Measurements from ENCODE around the gene ZNF142.
A peak's percentile ranks its signal among the peaks of the same experiment; 100 is the strongest.

Gene ZNF142

GRCh38 chr2:218659258-218659987 lies at the start of gene ZNF142, which contains the start of gene BCS1L:
Gene ZNF142 (minus strand): TSS chr2:218659623. CDS start chr2:218656429, 3,194 bp downstream.
Gene BCS1L (plus strand): TSS chr2:218659683. CDS start chr2:218660988, 1,305 bp downstream.
- peak; percentile 72 for DNase-seq (ENCODE audit: low spot score)
- FAIRE-seq, result peak; percentile 77

GRCh38 chr2:218708086-218708485 lies 48.7 kb upstream of the ZNF142 start:
- FAIRE-seq (no peak), DNase-seq (ENCODE audit: low spot score) (no peak)

DNA sequence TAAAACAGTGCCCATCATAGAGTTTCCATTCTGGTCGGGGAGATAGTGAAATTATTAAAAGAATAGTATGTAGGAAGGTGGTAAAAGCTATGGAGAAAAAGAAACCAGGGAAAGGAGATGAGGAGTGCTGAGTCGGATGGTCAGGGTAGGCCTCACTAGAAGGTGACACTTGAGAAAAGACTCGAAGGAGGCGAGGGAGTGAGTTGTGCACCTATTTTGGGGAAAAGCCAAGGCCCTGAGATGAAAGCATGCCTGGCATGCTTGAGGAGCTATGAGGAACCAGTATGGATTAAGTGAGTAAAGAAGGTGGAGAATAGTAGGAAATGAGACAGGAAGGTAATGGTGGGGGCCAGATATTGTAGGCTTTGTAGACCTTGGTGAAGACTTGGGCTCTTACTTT lies 43.9 kb upstream of the ZNF142 start:
- no peak for FAIRE-seq

DNA sequence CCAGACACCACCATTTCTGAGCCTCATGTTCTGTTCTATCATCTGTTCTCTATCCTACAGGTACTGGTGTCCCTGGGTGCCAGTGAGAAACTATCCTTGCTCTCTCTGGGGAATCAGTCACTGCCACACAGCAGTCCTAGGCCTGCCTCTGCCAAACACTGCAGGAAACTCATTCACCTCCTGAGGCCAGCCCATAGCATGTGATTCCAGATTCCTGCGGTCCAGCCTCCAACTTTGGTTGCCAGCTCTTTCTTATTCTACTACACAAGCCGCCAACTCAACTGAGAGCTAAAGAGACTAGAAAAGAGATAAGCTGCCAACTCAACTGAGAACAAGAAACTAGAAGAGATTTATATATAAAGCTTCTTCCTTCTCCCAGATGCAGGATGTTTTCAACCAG lies 42.4 kb upstream of the ZNF142 start:
- FAIRE-seq, result no peak
- no peak for DNase-seq (ENCODE audit: low spot score)

More for the DNA sequence above, 43.9 kb upstream of the ZNF142 start:
- DNase-seq (ENCODE audit: low spot score), result no peak

- no peak for FAIRE-seq
- no peak for DNase-seq (ENCODE audit: low spot score)
These were observed 39.5 kb upstream of the ZNF142 start for GRCh38 chr2:218698885-218699284.

DNA sequence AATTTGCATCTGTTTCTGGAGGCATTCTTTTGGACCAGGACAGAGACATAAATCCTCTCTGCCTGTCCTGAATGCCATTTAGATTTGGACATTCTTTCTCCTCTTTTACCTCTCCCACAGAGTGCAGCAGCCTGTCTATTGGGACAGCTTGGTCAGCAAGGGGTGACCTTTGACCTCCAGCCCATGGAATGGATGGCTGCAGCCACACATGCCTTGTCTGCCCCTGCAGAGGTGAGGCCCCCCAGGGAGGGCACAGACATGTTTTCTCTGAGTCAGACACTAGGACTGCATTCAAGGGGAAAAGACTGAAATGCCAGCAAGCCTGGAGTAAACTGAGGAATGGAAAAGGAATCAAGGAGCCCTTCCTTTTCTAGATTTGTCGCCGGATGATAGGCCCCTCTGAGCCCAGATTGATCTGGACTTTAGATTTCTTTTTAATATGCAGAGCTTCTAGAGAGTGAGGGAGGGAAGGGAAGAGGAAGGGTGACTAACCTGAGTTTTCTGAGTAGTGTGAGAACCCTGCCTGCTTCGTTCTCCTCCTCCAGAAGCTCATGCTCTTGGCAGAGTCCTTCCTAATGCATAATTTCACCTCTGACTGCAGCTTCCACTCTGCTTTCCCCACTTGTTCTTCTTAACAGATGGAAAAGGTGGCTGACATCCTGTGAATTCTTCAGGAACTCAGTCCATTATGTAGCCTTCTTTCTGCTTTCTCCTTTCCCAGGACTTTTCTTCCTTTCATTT lies 35.2 kb upstream of the ZNF142 start:
- FAIRE-seq (no peak), DNase-seq (ENCODE audit: low spot score) (peak; percentile 61)

GRCh38 chr2:218691234-218691633 lies 31.8 kb upstream of the ZNF142 start:
- FAIRE-seq (no peak), DNase-seq (ENCODE audit: low spot score) (no peak)

- peak; percentile 79 for FAIRE-seq
- peak; percentile 64 for DNase-seq (ENCODE audit: low spot score)
These were observed 28.1 kb upstream of the ZNF142 start for GRCh38 chr2:218687400-218688060.

DNA sequence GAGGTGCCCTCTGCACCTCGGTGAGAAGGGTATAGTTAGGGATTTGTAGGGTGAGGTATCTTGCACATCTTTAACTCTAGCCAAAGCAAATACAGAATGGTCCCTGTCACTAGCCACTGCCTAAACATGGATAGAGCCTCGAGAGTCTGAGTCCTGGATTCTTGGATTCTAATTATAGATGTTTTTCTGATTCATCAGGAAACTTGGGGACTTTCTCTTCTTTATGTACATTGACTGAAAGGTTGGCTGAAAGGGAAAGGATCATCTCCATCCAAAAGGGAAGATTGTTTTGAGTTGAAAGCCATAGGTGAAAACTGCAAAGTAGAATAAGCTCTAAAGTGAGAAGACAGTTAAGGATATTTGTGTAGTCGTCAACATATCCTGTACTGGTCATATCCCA lies 20.6 kb upstream of the ZNF142 start:
- no peak for FAIRE-seq
- DNase-seq (ENCODE audit: low spot score), result no peak

- DNase-seq (ENCODE audit: low spot score) (peak; percentile 15), FAIRE-seq (no peak)
These were observed 19.7 kb upstream of the ZNF142 start for GRCh38 chr2:218679119-218679518.

DNA sequence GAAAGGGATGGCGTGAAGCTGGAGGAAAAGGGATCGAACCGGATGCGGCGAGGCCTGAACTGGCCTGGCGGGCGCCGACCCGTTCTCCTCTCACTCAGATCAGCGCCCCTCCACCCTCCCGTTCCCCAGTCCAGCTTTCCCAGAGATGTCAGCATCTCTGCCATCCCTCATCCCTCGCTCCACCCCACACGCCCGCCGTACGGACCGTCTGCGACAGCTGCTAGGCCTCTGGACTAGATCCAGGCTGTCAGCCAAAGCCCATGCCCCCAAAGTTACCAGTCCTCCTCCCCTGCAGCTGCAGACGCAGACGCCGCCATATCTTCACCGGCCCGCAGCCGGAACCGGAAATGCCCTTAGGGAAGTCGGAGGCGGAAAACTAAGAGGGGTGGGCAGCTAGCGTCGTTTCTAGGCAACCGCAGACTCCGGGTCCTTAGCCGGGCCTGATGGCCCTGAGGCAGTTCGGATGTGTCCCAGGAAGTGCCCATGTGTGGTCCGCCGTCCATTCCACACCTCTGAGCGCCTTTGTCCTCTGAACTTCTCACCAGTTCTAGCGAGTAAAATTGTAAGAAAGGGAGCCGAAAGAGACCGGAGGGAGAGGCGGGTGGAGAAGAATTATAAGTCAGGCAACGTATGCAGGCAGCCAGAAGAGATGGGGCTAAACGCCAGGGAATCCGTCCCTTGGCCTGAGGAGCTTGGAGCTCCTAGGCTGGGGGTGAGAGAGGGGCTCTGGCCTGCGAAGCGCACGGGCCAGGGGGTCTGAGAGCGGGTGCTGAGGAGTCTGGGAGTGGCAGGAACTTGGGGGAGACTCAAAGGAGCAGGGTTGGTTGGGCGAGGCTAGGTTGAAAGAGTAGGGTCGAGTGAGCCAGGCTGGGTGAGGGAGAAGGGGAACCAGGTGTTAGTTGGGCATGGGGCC lies 12.5 kb upstream of the ZNF142 start, which contains the start of the genes RNF25 and STK36:
Gene RNF25 (minus strand): TSS at position 349 of the 913 bp plus-strand sequence. CDS start 32 bp downstream, at position 317.
Gene STK36 (plus strand): TSS at position 433 of the 913 bp plus-strand sequence. CDS start 744 bp downstream, outside the sequence.
- DNase-seq (ENCODE audit: low spot score), result peak; percentile 80
- peak; percentile 41 for FAIRE-seq

DNA sequence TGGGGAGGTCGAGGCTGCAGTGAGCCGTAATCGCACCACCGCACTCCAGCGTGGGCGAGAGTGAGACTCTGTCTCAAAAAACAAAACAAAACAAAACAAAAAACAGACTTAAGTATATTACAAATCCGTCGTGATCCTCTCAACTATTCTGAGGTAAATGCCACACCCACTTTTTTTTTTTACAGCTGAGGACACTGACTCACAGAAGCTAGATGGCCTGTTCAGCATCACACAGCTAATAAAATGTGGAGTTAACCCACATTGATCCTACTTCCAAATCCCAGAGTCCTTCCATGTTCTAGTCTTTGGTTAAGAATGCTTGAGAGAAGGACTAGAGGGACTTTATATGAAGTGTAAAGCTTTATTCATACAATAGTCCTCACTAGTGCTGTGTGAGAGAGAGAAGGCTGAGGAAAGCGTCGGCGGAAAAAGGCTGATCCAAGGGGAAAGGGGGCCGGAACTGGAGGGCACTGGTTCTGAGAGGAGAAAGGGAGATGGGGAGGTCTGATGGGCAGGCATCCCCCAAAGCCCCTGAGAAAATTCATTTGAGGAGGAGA lies 11.8 kb upstream of the ZNF142 start:
- peak; percentile 5 for DNase-seq (ENCODE audit: low spot score)
- no peak for FAIRE-seq

GRCh38 chr2:218664653-218665052 lies 5.2 kb upstream of the ZNF142 start:
- DNase-seq (ENCODE audit: low spot score) (no peak), FAIRE-seq (no peak)

- no peak for FAIRE-seq
These were observed 4.5 kb upstream of the ZNF142 start for GRCh38 chr2:218663901-218664300.

DNA sequence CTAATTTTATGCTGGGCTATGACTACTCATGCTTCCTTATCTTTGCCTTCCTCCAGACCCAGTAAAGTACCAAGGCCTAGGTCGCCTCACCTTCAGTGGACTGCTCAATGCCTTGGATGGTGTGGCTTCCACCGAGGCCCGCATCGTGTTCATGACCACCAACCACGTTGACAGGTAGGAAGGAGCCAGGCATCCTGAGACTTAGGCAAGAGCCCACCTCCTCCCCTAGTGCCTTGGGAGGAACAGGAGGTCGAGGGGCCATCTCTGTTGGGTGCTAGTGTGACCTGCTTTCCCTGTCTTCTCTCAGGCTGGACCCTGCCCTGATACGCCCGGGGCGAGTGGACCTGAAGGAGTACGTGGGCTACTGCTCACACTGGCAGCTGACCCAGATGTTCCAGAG lies 3.4 kb upstream of the ZNF142 start:
- no peak for FAIRE-seq

More at GRCh38 chr2:218663901-218664300, 4.5 kb upstream of the ZNF142 start:
- no peak for DNase-seq (ENCODE audit: low spot score)

DNA sequence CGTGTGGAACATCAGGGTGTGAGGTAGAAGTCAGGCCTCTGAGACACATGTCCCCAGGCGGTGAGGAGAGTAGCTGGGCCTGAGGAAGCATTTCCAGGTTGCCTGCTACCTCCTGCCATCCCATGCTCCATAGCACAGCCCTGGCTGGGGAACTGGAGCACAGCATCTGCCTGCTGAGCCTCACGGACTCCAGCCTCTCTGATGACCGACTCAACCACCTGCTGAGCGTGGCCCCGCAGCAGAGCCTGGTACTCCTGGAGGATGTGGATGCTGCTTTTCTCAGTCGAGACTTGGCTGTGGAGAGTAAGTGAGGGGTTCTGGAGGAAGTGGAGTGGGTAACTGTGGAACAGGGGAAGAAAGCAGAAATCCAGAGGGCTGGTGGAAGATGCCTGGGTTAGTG lies 3.0 kb upstream of the ZNF142 start:
- FAIRE-seq (no peak), DNase-seq (ENCODE audit: low spot score) (no peak)

More for the DNA sequence above, 3.4 kb upstream of the ZNF142 start:
- no peak for DNase-seq (ENCODE audit: low spot score)

DNA sequence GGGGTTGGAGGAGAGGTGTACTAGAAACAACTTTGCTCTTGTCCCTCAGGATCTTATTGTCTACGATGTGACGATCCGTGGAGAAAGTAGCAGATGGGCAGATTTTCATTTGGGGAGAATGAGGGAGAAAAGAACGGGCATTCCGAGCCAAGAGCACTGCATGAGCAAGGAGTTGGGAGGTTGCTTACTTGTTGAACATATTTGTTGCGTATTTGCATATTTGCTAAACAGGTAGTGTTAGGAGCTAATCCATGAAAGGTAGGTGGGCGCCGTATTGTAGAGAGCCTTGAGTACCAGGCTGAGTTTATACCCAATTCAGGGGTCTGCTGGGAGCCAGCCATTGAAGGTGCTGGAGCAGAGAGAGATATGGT lies 550 bp upstream of the ZNF142 start:
- no peak for FAIRE-seq
- no peak for DNase-seq (ENCODE audit: low spot score)

DNA sequence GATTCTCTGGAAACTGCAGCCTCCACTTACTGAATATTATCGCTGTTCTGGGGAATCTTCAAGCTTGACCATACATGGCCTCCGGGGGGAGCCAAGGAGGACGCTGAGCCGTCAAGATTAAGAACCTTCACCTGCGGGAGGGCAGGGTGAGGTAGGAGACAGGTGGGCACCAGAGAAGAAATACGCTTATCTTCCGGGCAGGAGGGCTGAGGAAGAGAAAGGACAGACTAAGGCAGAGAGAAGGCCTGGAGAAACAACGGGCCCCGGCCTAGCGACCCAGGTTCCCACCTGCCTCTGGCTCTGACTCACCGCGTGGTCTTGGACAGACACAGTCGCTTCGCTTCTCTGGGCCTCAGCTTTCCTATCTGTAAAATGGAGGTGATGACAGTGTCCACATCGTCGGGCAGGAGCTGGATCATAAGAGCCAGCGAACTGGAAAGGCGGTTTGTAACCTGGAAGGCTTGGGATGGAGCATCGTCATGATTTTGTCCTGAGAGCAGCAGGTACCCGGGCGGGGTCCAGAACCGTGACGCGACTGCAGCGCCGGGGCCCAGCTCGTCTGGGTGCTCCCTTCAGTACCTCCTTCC lies 659 bp downstream of the ZNF142 start:
- DNase-seq (ENCODE audit: low spot score) (peak; percentile 39), FAIRE-seq (peak; percentile 41)

GRCh38 chr2:218655751-218656150 lies 3.7 kb downstream of the ZNF142 start:
- no peak for DNase-seq (ENCODE audit: low spot score)
- no peak for FAIRE-seq

DNA sequence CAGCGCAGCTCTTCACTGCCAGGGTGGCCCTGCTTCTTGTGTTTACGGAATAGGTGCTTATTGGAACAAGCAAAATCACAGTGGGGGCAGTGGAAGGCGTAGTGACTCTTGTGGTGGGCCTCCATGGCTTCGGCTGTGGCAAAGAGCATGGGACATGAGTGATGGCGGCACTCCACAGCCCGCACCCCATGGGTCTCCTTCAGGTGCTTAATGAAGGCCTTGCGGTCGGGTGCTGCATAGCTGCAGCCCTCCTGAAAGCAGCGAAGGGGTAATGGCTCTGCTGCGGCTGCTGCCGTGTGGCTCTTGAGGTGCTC lies 10.7 kb downstream of the ZNF142 start:
- DNase-seq (ENCODE audit: low spot score) (no peak), FAIRE-seq (no peak)
